CD4-positive, alpha-beta memory T cell (primary cell): ENCODE measurements around the gene EFHC2. TPM values are rescaled to one million over a fixed set of nuclear protein-coding genes. Genes with fewer than 3 reads are reported as not detected.

Experiments used
- CTCF ChIA-PET: fragments of 350-600 bp; sonication (Branson Sonifier 250); formaldehyde crosslinking; loops from one replicate; lab custom pipeline; 2021; ENCODE audit warnings: inconsistent platforms; ENCODE audit not compliant: partially characterized antibody; lab: Charles Lee
- POLR2A ChIA-PET: fragments of 350-600 bp; sonication (Branson Sonifier 250); formaldehyde crosslinking; loops from one replicate; lab custom pipeline; 2021; ENCODE audit not compliant: partially characterized antibody; lab: Charles Lee
- DNase-seq, 5 donors: peaks; one replicate each; pipeline versions ENCODE4 v3.0.0 to v3.0.0-alpha.2; 2020 to 2022; ENCODE audit warnings: mixed read lengths in 1 of 5
- H3K27ac ChIP-seq: one replicate; pipeline ENCODE4 v1.7.0; 2013; ENCODE audit warnings: low read depth, low read length
- H3K27me3 ChIP-seq: 2 replicates; pipeline ENCODE4 v1.7.0; 2013; ENCODE audit warnings: mild to moderate bottlenecking, low read length, moderate library complexity; ENCODE audit not compliant: insufficient read depth
- H3K36me3 ChIP-seq: 2 replicates; pipeline ENCODE4 v1.7.0; 2013; ENCODE audit warnings: mild to moderate bottlenecking, low read length, moderate library complexity; ENCODE audit not compliant: insufficient read depth
- H3K4me1 ChIP-seq: 2 replicates; pipeline ENCODE4 v1.7.0; 2013; ENCODE audit warnings: mild to moderate bottlenecking, low read length, moderate library complexity; ENCODE audit not compliant: insufficient read depth
- H3K4me3 ChIP-seq, 2 donors: one replicate each; pipeline ENCODE4 v1.7.0; 2013; ENCODE audit warnings: low read length in 2 of 2, mild to moderate bottlenecking in 1 of 2
- H3K9me3 ChIP-seq, 2 donors: one replicate each; pipeline ENCODE4 v1.7.0; 2013; ENCODE audit warnings: low read length in 2 of 2, control low read depth in 1 of 2; ENCODE audit not compliant: control insufficient read depth in 1 of 2
- H3K27ac Mint-ChIP-seq, 7 donors: one replicate each; pipeline ENCODE4 v1.8.0; 2020 to 2021; ENCODE audit warnings: mixed read lengths in 7 of 7, mild to moderate bottlenecking in 6 of 7, inconsistent platforms in 3 of 7, moderate library complexity in 3 of 7
- H3K27me3 Mint-ChIP-seq, 2 donors: one replicate each; pipeline ENCODE4 v1.8.0; 2020 to 2021; ENCODE audit warnings: mixed read lengths in 2 of 2
- H3K36me3 Mint-ChIP-seq, 2 donors: one replicate each; pipeline ENCODE4 v1.8.0; 2020 to 2021; ENCODE audit warnings: mixed read lengths in 2 of 2, inconsistent platforms in 1 of 2, mild to moderate bottlenecking in 1 of 2
- H3K4me1 Mint-ChIP-seq, 4 donors: one replicate each; pipeline ENCODE4 v1.8.0; 2020 to 2021; ENCODE audit warnings: mixed read lengths in 4 of 4, mild to moderate bottlenecking in 1 of 4
- H3K4me3 Mint-ChIP-seq, 8 donors: one replicate each; pipeline ENCODE4 v1.8.0; 2020 to 2021; ENCODE audit warnings: mixed read lengths in 8 of 8, mild to moderate bottlenecking in 7 of 8, moderate library complexity in 6 of 8, inconsistent platforms in 3 of 8
- H3K9me3 Mint-ChIP-seq, 8 donors: one replicate each; pipeline ENCODE4 v1.8.0; 2020 to 2021; ENCODE audit warnings: mixed read lengths in 8 of 8, mild to moderate bottlenecking in 5 of 8, inconsistent platforms in 3 of 8, moderate library complexity in 1 of 8
- intact Hi-C: fragments of 100-400 bp; cut with micrococcal nuclease; formaldehyde crosslinking; loops from one replicate; pipeline ENCODE4 v1.15.1; 2023
- polyA plus RNA-seq, 2 donors: library from polyadenylated mRNA; unstranded; fragments of 300-500 nt; fragmentation: Illumina TruSeq; gene quantifications; one replicate each; pipeline ENCODE4 v1.2.3, GENCODE V29; 2021
- total RNA-seq, 2 experiments: library from RNA; stranded (reverse); gene quantifications; one replicate each; pipeline ENCODE4 v1.2.3, GENCODE V29; 2021

The EFHC2 gene
- total and polyA plus RNA-seq, 4 experiments from 2014 or later: 0.94 to 6.3 (median 3.5) TPM

GRCh38 chrX:44156726-44157125, 186.7 kb downstream of the EFHC2 start:
- Histone ChIP-seq H3K27ac (no peak overlapping the region), H3K27me3 (no peaks in the 10 kb centered on the region), H3K4me1 (no peaks in the 10 kb centered on the region), H3K4me3 (no peak overlapping the region), H3K36me3 (no peaks in the 10 kb centered on the region), H3K9me3 (no peaks in the 10 kb centered on the region)
- Mint-ChIP-seq H3K36me3 (no peaks in the 10 kb centered on the region), H3K9me3 (peaks cover 0 to 3% (median 0%) of the 10 kb centered on the region in 8 donors), H3K4me1 (no peaks in the 10 kb centered on the region), H3K27ac (no peak overlapping the region), H3K27me3 (peaks cover 0 to 2% of the 10 kb centered on the region in 2 donors), H3K4me3 (no peak overlapping the region)
- ChIA-PET POLR2A (no interaction called here), CTCF (no interaction called here)
- intact Hi-C loops: no loop called here
- no peak for DNase-seq

GRCh38 chrX:44155126-44155525, 188.3 kb downstream of the EFHC2 start:
- CTCF ChIA-PET: no interaction called here
- Histone ChIP-seq H3K4me3 (no peak overlapping the region), H3K4me1 (no peaks in the 10 kb centered on the region), H3K9me3 (no peaks in the 10 kb centered on the region), H3K36me3 (no peaks in the 10 kb centered on the region), H3K27me3 (no peaks in the 10 kb centered on the region), H3K27ac (no peak overlapping the region)
- H3K36me3 Mint-ChIP-seq: no peaks in the 10 kb centered on the region
- DNase-seq: no peak
- H3K27ac Mint-ChIP-seq: no peak overlapping the region
- peaks cover 0 to 2% of the 10 kb centered on the region in 2 donors for H3K27me3 Mint-ChIP-seq
- intact Hi-C loops: no loop called here
- no peak overlapping the region for H3K4me3 Mint-ChIP-seq
- peaks cover 0 to 3% (median 0%) of the 10 kb centered on the region in 8 donors for H3K9me3 Mint-ChIP-seq
- POLR2A ChIA-PET: no interaction called here
- no peaks in the 10 kb centered on the region for H3K4me1 Mint-ChIP-seq

- H3K4me3 Mint-ChIP-seq: no peak overlapping the region
- Histone ChIP-seq H3K36me3 (no peaks in the 10 kb centered on the region), H3K4me3 (no peak overlapping the region), H3K27me3 (no peaks in the 10 kb centered on the region), H3K27ac (no peak overlapping the region), H3K4me1 (no peaks in the 10 kb centered on the region), H3K9me3 (no peaks in the 10 kb centered on the region)
- H3K9me3 Mint-ChIP-seq: no peaks in the 10 kb centered on the region
- CTCF ChIA-PET: no interaction called here
- no peaks in the 10 kb centered on the region for H3K4me1 Mint-ChIP-seq
- peaks cover 0 to 2% of the 10 kb centered on the region in 2 donors for H3K27me3 Mint-ChIP-seq
- DNase-seq: no peak
- intact Hi-C loops: no loop called here
- POLR2A ChIA-PET: no interaction called here
- no peaks in the 10 kb centered on the region for H3K36me3 Mint-ChIP-seq
- H3K27ac Mint-ChIP-seq: no peak overlapping the region
Measured at GRCh38 chrX:44152852-44153251, 190.6 kb downstream of the EFHC2 start.

GRCh38 chrX:44147130-44147529, 196.3 kb downstream of the EFHC2 start:
- ChIA-PET CTCF (no interaction called here), POLR2A (no interaction called here)
- Mint-ChIP-seq H3K4me1 (no peaks in the 10 kb centered on the region), H3K9me3 (no peaks in the 10 kb centered on the region), H3K36me3 (no peaks in the 10 kb centered on the region), H3K4me3 (no peak overlapping the region), H3K27ac (no peak overlapping the region), H3K27me3 (no peaks in the 10 kb centered on the region)
- H3K9me3 ChIP-seq: no peaks in the 10 kb centered on the region
- DNase-seq: no peak
- intact Hi-C loops: no loop called here
- no peak overlapping the region for H3K4me3 ChIP-seq
- no peaks in the 10 kb centered on the region for H3K36me3 ChIP-seq
- H3K4me1 ChIP-seq: no peaks in the 10 kb centered on the region
- no peak overlapping the region for H3K27ac ChIP-seq
- H3K27me3 ChIP-seq: no peaks in the 10 kb centered on the region

GRCh38 chrX:44144177-44144945, 199.1 kb downstream of the EFHC2 start:
- ChIA-PET POLR2A (no interaction called here), CTCF (no interaction called here)
- H3K27ac Mint-ChIP-seq: no peak overlapping the region
- Histone ChIP-seq H3K4me3 (no peak overlapping the region), H3K36me3 (no peaks in the 10 kb centered on the region), H3K4me1 (no peaks in the 10 kb centered on the region), H3K27me3 (no peaks in the 10 kb centered on the region), H3K9me3 (no peaks in the 10 kb centered on the region), H3K27ac (no peak overlapping the region)
- no peaks in the 10 kb centered on the region for H3K4me1 Mint-ChIP-seq
- intact Hi-C loops: no loop called here
- H3K4me3 Mint-ChIP-seq: no peak overlapping the region
- H3K9me3 Mint-ChIP-seq: peaks cover 0 to under 1% (median under 1%) of the 10 kb centered on the region in 8 donors
- no peak for DNase-seq
- no peaks in the 10 kb centered on the region for H3K27me3 Mint-ChIP-seq
- no peaks in the 10 kb centered on the region for H3K36me3 Mint-ChIP-seq

- H3K4me3 Mint-ChIP-seq: no peak overlapping the region
- Histone ChIP-seq H3K36me3 (no peaks in the 10 kb centered on the region), H3K4me1 (no peaks in the 10 kb centered on the region), H3K27ac (no peak overlapping the region), H3K9me3 (no peaks in the 10 kb centered on the region), H3K27me3 (no peaks in the 10 kb centered on the region), H3K4me3 (no peak overlapping the region)
- H3K27ac Mint-ChIP-seq: no peak overlapping the region
- intact Hi-C loops: no loop called here
- ChIA-PET POLR2A (no interaction called here), CTCF (no interaction called here)
- H3K36me3 Mint-ChIP-seq: no peaks in the 10 kb centered on the region
- H3K9me3 Mint-ChIP-seq: peaks cover 0 to 12% (median 11%) of the 10 kb centered on the region in 8 donors
- no peaks in the 10 kb centered on the region for H3K27me3 Mint-ChIP-seq
- H3K4me1 Mint-ChIP-seq: no peaks in the 10 kb centered on the region
- no peak for DNase-seq
Measured at GRCh38 chrX:44143061-44143602, 200.3 kb downstream of the EFHC2 start.

GRCh38 chrX:44130189-44130588, 213.3 kb downstream of the EFHC2 start:
- H3K4me3 ChIP-seq: no peak overlapping the region
- Mint-ChIP-seq H3K27ac (no peak overlapping the region), H3K4me3 (no peak overlapping the region), H3K4me1 (no peaks in the 10 kb centered on the region), H3K36me3 (no peaks in the 10 kb centered on the region), H3K9me3 (peaks cover 0 to 1% (median 0%) of the 10 kb centered on the region in 8 donors), H3K27me3 (peaks cover 0 to 1% of the 10 kb centered on the region in 2 donors)
- intact Hi-C loops: no loop called here
- DNase-seq: no peak
- H3K27ac ChIP-seq: no peak overlapping the region
- H3K4me1 ChIP-seq: no peaks in the 10 kb centered on the region
- POLR2A ChIA-PET: no interaction called here
- H3K9me3 ChIP-seq: no peaks in the 10 kb centered on the region
- CTCF ChIA-PET: no interaction called here
- no peaks in the 10 kb centered on the region for H3K27me3 ChIP-seq
- no peaks in the 10 kb centered on the region for H3K36me3 ChIP-seq
